CD4-positive, alpha-beta T cell (primary cell): ENCODE data around the gene C6orf58. TPM values are rescaled to one million over a fixed set of nuclear protein-coding genes. Genes with fewer than 3 reads are reported as not detected.

Source experiments
- ATAC-seq: fragments of 200-7000 bp; cut with Tn5 transposase; one replicate; pipeline ENCODE4 v1.10.0; 2022; ENCODE audit warnings: mild to moderate bottlenecking; ENCODE audit not compliant: poor library complexity
- CTCF ChIA-PET: fragments of 350-600 bp; sonication (Branson Sonifier 250); formaldehyde crosslinking; loops from one replicate; lab custom pipeline; 2021; ENCODE audit warnings: antibody characterized with exemption, inconsistent platforms; lab: Charles Lee
- POLR2A ChIA-PET: fragments of 350-600 bp; sonication (Branson Sonifier 250); formaldehyde crosslinking; loops from one replicate; lab custom pipeline; 2021; ENCODE audit warnings: antibody characterized with exemption, inconsistent platforms; lab: Charles Lee
- DNase-seq, 14 experiments: peaks; one replicate each; pipeline ENCODE4 v3.0.0-alpha.2; 2013 to 2020; ENCODE audit warnings: mixed read lengths in 2 of 14
- H3K27ac ChIP-seq, 2 donors: one replicate each; pipeline versions ENCODE4 v1.5.1 to v1.7.0; 2013; ENCODE audit warnings: low read length in 2 of 2, low read depth in 1 of 2, mild to moderate bottlenecking in 1 of 2
- H3K27me3 ChIP-seq, 2 experiments: 1 replicate in 1 of 2; 2 replicates in 1 of 2; pipeline versions ENCODE4 v1.6.1 to v1.7.0; 2013; ENCODE audit warnings: low read length in 2 of 2, control low read depth in 1 of 2, mild to moderate bottlenecking in 1 of 2, moderate library complexity in 1 of 2; ENCODE audit not compliant: insufficient read depth in 2 of 2, control insufficient read depth in 1 of 2
- H3K36me3 ChIP-seq: one replicate; pipeline ENCODE4 v1.6.1; 2013; ENCODE audit warnings: low read length, control low read depth; ENCODE audit not compliant: insufficient read depth
- H3K4me1 ChIP-seq: one replicate; pipeline ENCODE4 v1.6.1; 2013; ENCODE audit warnings: low read length, control low read depth; ENCODE audit not compliant: insufficient read depth
- H3K4me3 ChIP-seq: one replicate; pipeline ENCODE4 v1.5.1; 2013; ENCODE audit warnings: mild to moderate bottlenecking, low read length, moderate library complexity
- H3K9me3 ChIP-seq, 2 experiments: 1 replicate in 1 of 2; 2 replicates in 1 of 2; pipeline versions ENCODE4 v1.6.1 to v1.7.0; 2013; ENCODE audit warnings: low read length in 2 of 2, mild to moderate bottlenecking in 2 of 2, control low read depth in 1 of 2, moderate library complexity in 1 of 2; ENCODE audit not compliant: control insufficient read depth in 1 of 2, insufficient read depth in 1 of 2
- H3K27ac Mint-ChIP-seq: one replicate; pipeline ENCODE4 v1.8.0; 2020; ENCODE audit warnings: mixed read lengths
- H3K27me3 Mint-ChIP-seq: one replicate; pipeline ENCODE4 v1.8.0; 2021; ENCODE audit warnings: mixed read lengths
- H3K36me3 Mint-ChIP-seq: one replicate; pipeline ENCODE4 v1.8.0; 2021; ENCODE audit warnings: low read depth, mixed read lengths
- H3K4me1 Mint-ChIP-seq: one replicate; pipeline ENCODE4 v1.8.0; 2021; ENCODE audit warnings: low read depth, mixed read lengths
- H3K4me3 Mint-ChIP-seq: one replicate; pipeline ENCODE4 v1.8.0; 2020; ENCODE audit warnings: mild to moderate bottlenecking, mixed read lengths
- H3K9me3 Mint-ChIP-seq: one replicate; pipeline ENCODE4 v1.8.0; 2020; ENCODE audit warnings: mixed read lengths
- intact Hi-C, 2 experiments: fragments of 100-400 bp; cut with DNase I in 1 of 2; cut with micrococcal nuclease in 1 of 2; formaldehyde crosslinking; loops; one replicate each; pipeline versions ENCODE4 v1.15.1 to v1.9.0; 2023 to 2025; cut with DNase I, micrococcal nuclease
- total RNA-seq, 174 experiments: library from RNA in 2 of 174; stranded (reverse) in 2 of 174; gene quantifications; one replicate each; pipeline ENCODE4 v1.2.3 and lab custom pipeline; 2021 to 2026
- TF ChIP-seq, protein P1 (sequence below): fragments of 200-600 bp; IDR thresholded peaks from one replicate; pipeline ENCODE4 v1.8.0; 2022; ENCODE audit warnings: antibody characterized with exemption, mild to moderate bottlenecking

The C6orf58 gene
- total RNA-seq, 2 experiments from 2014 or later, result not detected

DNA sequence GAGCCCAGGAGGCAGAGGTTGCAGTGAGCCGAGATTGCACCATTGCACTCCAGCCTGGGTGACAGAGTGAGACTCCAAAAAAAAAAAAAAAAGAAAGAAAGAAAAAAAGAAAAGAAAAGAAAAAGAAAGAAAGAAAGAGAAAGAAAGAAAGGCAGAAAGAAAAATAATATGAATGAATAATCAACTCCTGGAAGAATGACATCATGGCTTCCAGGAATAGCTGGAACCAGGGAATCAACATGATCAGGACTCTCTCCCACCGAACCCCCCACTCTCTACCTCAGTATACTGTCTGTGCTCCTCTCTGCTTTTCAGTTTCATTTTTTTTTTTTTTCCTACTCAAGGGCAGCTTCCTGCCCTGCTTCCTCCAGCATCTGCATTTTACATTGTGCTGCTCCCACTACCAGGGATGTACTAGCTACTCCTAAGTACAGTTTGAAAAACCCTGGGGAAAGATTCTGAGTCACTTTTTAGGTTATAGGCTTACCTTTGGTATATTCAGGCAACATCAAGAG lies 38.2 kb upstream of the C6orf58 start:
- Histone ChIP-seq H3K4me1 (no peaks in the 10 kb centered on the region), H3K4me3 (no peak overlapping the region), H3K9me3 (no peaks in the 10 kb centered on the region), H3K27ac (no peak overlapping the region), H3K27me3 (peaks cover 0 to 13% of the 10 kb centered on the region in 2 experiments), H3K36me3 (no peaks in the 10 kb centered on the region)
- Mint-ChIP-seq H3K36me3 (no peaks in the 10 kb centered on the region), H3K4me1 (no peaks in the 10 kb centered on the region), H3K27ac (no peak overlapping the region), H3K27me3 (peaks cover 10% of the 10 kb centered on the region), H3K9me3 (no peaks in the 10 kb centered on the region), H3K4me3 (no peak overlapping the region)
- intact Hi-C loops, result loop anchor here (1.0 to 10.0 kb wide), 6 partner anchors 74 to 1544 kb away; no protein-coding TSS in a partner anchor
- TF ChIP-seq, protein P1, sequence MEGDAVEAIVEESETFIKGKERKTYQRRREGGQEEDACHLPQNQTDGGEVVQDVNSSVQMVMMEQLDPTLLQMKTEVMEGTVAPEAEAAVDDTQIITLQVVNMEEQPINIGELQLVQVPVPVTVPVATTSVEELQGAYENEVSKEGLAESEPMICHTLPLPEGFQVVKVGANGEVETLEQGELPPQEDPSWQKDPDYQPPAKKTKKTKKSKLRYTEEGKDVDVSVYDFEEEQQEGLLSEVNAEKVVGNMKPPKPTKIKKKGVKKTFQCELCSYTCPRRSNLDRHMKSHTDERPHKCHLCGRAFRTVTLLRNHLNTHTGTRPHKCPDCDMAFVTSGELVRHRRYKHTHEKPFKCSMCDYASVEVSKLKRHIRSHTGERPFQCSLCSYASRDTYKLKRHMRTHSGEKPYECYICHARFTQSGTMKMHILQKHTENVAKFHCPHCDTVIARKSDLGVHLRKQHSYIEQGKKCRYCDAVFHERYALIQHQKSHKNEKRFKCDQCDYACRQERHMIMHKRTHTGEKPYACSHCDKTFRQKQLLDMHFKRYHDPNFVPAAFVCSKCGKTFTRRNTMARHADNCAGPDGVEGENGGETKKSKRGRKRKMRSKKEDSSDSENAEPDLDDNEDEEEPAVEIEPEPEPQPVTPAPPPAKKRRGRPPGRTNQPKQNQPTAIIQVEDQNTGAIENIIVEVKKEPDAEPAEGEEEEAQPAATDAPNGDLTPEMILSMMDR, result no peak
- ChIA-PET CTCF (interaction anchor here (0.6 to 2.4 kb wide), 14 partner anchors 10 to 237 kb away, joined by 3 to 18 read pairs (median 4); partner anchors contain the start of gene ECHDC1), POLR2A (interaction anchor here (1.3 kb wide), 1 partner anchor 23 kb away, joined by 4 read pairs; no protein-coding TSS in a partner anchor)
- DNase-seq (no peak), ATAC-seq (no peak)

DNA sequence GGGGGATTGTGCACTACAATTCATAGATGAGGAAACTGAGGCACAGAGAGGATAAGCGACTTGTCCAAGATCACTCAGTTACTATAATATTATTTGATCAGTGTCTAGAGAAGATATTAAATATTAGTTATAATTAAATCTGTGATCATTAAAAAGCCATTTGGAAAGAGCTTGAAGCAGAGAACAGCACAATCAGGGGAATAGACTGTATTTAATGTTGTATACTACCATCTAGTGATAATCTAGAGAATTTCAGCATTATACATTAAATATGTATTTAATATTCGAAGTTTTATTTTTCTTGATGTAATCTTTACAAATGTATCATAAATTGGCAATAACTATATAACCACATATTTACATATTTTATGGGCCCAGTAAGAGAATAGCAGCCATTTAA lies 37.7 kb upstream of the C6orf58 start:
- H3K36me3 Mint-ChIP-seq, result no peaks in the 10 kb centered on the region
- Histone ChIP-seq H3K27me3 (peaks cover 0 to 13% of the 10 kb centered on the region in 2 experiments), H3K27ac (no peak overlapping the region), H3K4me3 (no peak overlapping the region), H3K9me3 (no peaks in the 10 kb centered on the region), H3K36me3 (no peaks in the 10 kb centered on the region), H3K4me1 (no peaks in the 10 kb centered on the region)
- ChIA-PET POLR2A (no interaction called here), CTCF (interaction anchor here (0.6 to 2.4 kb wide), 13 partner anchors 11 to 237 kb away, joined by 3 to 18 read pairs (median 4); partner anchors contain the start of gene ECHDC1)
- H3K27me3 Mint-ChIP-seq, result peaks cover 10% of the 10 kb centered on the region
- TF ChIP-seq, protein P1, result peak; percentile 67
- no peaks in the 10 kb centered on the region for H3K9me3 Mint-ChIP-seq
- intact Hi-C loops, result loop anchor here (1.0 to 10.0 kb wide), 6 partner anchors 74 to 1544 kb away; no protein-coding TSS in a partner anchor
- H3K27ac Mint-ChIP-seq, result no peak overlapping the region
- ATAC-seq, result peak; percentile 55
- no peak overlapping the region for H3K4me3 Mint-ChIP-seq
- H3K4me1 Mint-ChIP-seq, result no peaks in the 10 kb centered on the region
- peak in 3 of 14 experiments; percentile 25 to 31 (median 28) for DNase-seq

- Histone ChIP-seq H3K27me3 (peaks cover 0 to 8% of the 10 kb centered on the region in 2 experiments), H3K36me3 (no peaks in the 10 kb centered on the region), H3K9me3 (no peaks in the 10 kb centered on the region), H3K4me3 (no peak overlapping the region), H3K27ac (no peak overlapping the region), H3K4me1 (no peaks in the 10 kb centered on the region)
- H3K36me3 Mint-ChIP-seq, result no peaks in the 10 kb centered on the region
- H3K4me1 Mint-ChIP-seq, result no peaks in the 10 kb centered on the region
- TF ChIP-seq, protein P1, result no peak
- ATAC-seq (no peak), DNase-seq (peak in 6 of 14 experiments; percentile 1 to 35 (median 11))
- ChIA-PET CTCF (interaction anchor here (2.9 kb wide), 1 partner anchor 31 kb away, joined by 9 read pairs; no protein-coding TSS in a partner anchor), POLR2A (no interaction called here)
- intact Hi-C loops, result no loop called here
- H3K4me3 Mint-ChIP-seq, result no peak overlapping the region
- no peak overlapping the region for H3K27ac Mint-ChIP-seq
- H3K9me3 Mint-ChIP-seq, result no peaks in the 10 kb centered on the region
- H3K27me3 Mint-ChIP-seq, result peaks cover 33% of the 10 kb centered on the region
Measured at GRCh38 chr6:127547215-127547614, 29.8 kb upstream of the C6orf58 start.
